ENCODE measurements around the gene STN1.

DNA sequence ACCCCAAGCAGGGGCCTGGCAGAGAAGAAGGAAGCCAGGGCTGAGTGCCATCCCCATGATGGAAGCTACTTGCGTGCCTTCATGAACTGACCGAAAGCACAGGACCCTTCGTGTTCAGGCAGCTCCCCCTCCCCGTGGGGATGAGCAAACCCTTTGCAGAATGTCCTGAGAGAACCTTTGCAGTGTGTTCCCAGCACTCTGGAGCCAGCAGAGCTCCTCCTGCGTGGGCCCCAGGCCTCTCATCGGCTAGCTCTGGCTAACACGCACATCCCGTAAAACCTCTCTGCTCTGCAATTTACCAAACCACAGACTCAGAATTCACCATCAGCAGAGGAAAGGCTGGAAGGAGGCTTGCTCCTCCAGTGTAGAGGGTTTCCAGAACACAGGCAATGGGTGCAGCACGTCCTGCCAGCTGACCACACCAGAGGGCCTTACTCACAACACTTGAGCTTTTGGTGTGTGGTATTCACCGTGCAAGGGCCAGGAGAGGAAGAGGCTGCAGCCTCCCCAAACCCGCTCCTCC, 65.7 kb downstream of the STN1 start:
- no peak for TF ChIP-seq POLR2AphosphoS5 (IDR thresholded peaks at IDR 0.05; ENCODE audit: low read depth, low read length)
- TF ChIP-seq POLR2A (IDR thresholded peaks at IDR 0.05; ENCODE audit: low read depth, low read length) = no peak
- no peak for TF ChIP-seq TAF1 (IDR thresholded peaks at IDR 0.05; ENCODE audit: low read depth, low read length)

Data from GM12891 (cell line).